Body of pancreas (tissue), 4 donors: Measurements from ENCODE around the gene OXCT1.

Experiments used
- CTCF ChIP-seq, 7 experiments: fragments of 450-650 bp in 4 of 7; fragments of 200-600 bp in 3 of 7; sonication (generic) in 3 of 7; IDR thresholded peaks; one replicate each; pipeline ENCODE4 v1.5.1; 2016 to 2019; ENCODE audit warnings: antibody characterized with exemption in 7 of 7
- POLR2A ChIP-seq, 3 donors: fragments of 450-650 bp; IDR thresholded peaks; one replicate each; pipeline ENCODE4 v1.6.1; 2016; ENCODE audit warnings: antibody characterized with exemption in 3 of 3, mild to moderate bottlenecking in 2 of 3

- TF ChIP-seq CTCF (IDR thresholded peaks at IDR 0.05) (no peak), POLR2A (IDR thresholded peaks at IDR 0.05) (no peak)
Observed at GRCh38 chr5:41762426-41762825, 107.8 kb downstream of the OXCT1 start.
